Dedifferentiated amniotic fluid mesenchymal stem cell (primary cell): ENCODE results near the gene ERN1.

Source experiments
- DNase-seq: peaks from one replicate; pipeline ENCODE4 v3.0.0-alpha.2; 2016; ENCODE audit errors: extremely low spot score

The ERN1 gene

DNA sequence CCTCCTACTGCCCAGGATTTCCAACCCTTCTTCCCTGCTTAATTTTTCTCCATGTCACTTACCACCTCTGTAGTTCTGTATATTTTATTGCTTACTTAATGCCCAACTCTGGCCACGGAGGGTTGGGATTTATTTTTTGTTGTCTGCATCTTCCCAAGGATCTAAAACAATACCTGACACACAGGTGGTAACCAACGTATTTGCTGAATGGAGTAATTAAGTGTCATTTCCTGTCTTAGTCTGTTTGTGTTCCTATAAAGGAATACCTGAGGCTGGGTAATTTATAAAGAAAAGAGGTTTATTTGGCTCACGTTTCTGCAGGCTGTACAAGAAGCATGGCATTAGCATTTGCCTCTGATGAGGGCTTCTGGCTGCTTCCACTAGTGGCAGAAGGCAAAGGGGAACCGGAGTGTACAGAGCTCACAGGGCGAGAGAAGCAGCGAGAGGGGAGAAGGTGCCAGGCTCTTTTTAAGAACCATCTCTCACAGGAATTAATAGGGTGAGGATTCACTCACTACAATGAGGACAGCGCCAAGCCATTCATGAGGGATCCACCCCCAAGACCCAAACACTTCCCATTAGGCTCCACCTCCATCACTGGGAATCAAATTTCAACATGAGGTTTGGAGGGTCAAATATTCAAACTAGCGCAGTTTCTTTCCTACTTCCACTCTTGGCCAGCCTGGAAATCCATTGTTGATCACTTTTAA is 44.8 kb downstream of the ERN1 start:
- DNase-seq: no peak

DNA sequence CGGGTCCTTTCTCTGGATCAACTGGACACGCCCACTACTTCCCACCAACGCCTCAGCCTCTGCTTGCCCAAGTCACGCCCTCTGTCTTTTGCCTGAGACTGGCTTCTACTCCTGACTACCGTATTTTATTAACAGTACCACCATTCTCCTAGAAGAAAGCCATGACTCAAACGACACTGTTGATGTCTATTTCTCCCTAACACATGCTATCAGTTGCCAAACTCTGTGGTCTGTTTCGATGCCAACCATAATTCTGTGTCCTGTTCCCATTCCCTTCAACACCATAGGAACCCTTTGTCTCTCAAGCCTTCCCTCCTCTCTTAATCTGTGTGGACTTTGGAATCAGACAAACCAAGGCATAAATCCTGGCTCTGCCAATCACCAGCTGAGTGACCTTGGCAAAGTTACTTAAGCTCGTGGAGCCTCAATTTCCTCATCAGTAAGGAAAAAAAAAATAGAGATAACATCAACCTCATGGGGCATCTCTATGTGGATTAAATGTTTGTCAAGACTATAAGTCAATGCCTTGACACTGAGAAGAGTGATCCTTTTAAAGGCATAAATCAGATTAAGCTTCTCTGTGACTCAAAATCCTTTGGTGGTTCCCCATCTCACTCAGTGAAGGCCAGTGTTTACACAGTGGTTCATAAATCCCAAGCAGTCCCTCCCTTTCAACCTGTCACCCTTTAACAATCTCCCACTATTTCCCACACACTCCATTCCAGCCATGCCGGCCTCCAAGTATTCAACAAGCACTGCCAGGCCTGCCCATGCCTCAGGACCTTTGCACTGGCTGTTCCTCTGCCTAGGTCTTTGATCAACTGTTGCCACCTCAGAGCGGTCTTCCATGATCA is 45.6 kb downstream of the ERN1 start:
- DNase-seq: no peak

DNA sequence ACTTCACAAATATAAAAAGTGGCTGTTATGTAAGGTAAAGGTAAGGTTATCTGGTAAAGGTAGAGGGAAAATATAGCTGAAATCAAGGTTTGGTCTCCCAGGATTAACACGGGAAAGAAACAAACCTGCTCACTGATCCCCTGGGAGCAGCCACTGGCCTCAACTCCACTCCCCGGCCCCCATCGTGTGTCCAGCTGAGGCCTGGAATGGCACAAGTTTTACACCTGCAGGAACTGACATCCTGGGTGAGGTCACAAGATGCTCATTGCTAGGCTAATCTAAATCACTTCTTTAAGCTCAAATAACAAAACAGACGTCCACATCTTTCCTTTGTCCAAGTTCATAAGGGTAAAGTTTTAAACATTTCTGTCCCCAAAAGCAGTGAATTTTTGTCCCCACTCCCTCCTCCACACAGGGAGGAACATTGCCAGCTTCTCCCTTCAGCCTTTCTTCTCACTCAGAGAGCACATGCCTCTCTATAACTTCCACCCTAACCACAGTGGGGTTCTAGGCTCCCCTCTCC is 46.3 kb downstream of the ERN1 start:
- no peak for DNase-seq

DNA sequence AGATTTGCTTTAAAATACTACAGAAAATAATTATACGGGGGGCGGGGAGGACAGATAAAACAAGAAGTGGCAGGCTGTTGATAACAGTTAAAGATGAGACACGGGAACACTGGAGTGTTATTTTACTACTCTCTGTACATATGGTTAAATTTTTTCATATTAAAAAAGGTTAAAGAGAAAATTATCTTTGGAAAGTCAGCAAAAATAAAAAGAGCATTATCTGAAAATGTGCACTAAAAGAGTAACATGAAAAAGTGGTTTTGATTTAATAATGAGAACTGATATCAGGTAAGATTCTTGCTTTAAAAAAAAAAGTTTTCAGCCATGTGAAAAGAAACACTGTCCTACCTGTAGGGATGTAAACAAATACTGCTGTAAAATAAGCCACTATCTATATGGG is 46.9 kb downstream of the ERN1 start:
- no peak for DNase-seq

DNA sequence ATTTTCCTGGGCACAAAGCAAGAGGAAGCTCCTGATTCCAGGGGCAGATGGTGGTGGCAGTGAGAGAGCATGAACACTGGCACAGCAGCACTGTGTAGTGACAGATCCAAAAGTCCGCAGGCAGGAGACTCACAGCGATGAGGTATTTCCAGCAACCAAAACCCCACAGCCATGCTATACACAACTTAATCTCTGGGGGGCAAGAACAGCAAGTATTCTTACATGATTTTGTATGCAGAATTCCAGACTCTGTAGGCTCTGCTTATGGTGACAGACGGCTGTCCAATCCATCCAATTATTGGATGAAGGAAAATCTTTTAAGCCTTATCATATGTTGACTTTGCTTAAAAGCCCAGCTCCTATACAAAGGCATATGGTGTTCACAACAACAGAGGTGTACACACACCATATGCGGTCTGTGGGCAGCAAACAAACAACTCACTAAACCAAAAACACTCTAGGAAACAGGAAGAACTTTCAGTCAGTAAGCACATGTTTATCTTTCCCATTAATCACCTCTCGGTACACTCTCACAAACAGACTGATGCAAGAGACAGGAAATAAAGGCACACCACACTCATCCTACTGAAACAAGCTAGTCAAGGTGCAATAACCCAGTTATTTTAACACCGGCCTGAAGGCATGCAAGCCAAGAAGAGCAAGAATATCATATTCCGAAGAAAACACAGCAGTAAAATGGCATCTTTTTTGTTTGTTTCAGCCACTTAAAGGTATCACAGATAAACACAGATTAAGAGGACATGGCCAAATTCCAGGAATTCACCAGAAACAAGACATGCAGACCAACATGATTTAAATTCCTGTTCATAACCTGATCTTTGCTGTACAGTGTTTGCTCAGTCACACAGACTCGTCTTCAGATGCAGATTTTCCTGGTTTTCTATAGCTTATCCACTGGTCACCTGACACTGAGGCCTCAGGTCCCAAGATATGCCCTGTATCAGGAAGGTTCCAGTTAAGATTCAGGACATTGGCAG is 47.8 kb downstream of the ERN1 start:
- DNase-seq: peak; percentile 92

DNA sequence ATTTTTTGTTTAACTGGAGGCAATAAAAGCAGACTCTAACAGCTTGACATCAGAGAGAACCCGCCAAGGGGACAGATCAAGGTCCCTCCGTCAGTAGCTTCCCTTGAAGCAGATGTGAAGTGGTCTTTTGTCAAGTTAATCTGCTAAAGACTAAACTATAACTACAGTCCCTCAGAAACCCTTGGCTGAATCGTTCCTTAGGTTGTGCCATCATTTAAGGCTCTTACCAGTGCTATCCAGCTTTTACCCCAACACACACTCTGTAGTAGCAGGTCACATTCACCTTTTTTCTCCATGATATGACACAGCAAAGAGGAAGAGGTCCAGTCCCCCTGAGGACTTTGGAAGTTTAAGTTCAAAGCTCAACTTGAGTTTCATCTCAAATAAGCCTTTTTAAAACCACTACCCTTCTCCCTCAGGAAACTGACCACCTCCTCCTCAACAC is 49.7 kb downstream of the ERN1 start:
- DNase-seq: no peak

DNA sequence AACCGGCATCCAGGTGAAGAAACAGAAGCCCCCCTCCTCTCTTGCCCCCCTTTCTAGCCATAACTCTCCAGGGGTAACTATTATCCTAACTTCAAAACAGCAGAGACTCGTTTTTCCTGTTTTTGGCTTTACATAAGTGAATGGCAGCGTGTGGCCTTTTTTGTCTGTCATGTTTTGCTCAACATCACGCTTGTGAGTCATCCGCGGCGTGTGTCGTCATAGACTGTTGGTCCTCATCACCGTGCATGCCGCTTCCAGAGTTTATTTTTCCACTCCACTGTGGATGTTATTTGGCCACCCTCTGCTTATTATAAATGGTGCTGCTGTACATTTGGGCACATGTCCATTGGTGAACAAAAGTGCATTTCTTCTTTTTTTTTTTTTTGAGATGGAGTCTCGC is 52.6 kb downstream of the ERN1 start:
- DNase-seq: no peak

DNA sequence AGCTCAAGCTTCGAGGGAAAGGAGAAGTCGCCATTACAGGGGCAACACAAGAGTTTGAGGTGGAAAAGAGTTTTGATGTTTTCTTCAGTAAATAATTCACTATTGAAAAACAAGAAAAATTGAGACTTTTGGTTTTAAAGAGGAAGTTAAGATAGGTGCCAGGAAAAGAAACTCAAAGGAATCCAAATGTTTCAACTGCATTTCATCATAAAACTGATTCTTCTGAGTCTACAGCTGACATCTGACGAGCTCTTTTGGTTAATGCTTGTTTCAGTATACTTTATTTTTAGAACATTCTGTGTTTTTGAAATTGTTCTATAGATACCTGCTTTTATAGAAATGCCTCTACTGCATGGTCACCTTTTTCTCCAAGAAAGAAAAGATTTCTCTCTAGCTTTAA is 54.0 kb downstream of the ERN1 start:
- peak; percentile 87 for DNase-seq

DNA sequence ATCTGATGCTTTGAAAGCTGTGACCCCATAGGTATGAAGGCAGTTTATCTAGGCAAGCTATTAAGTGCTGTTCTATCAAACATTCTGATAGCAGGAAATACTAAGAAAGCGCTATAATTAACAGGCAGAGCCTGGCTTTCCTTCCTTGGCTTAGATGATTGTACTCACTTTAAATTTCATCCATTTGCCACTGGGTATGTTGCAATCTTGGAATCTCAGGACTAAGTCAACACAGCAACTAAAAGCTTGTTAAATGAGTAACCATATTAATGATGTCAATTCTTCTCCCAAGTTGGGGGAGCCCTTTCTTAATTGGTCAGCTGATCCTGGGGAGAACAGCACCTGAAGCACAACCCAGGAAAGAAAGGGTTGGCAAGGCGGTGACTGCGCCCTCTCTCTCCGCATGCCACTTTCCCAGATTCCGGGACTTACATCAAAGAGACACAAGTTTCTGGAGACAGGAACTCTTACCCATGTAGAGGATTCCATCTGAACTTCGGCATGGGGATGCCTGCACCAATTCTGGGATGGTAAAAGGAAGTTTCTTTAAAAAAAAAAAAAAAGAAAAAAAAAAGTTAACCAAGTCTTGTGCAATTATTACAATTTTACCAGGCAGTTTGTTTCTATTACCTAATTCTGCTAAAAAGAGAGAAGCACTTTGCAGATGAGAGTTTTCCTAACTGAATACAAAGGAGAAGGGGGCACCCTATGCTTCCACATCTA is 55.1 kb downstream of the ERN1 start:
- peak; percentile 36 for DNase-seq

DNA sequence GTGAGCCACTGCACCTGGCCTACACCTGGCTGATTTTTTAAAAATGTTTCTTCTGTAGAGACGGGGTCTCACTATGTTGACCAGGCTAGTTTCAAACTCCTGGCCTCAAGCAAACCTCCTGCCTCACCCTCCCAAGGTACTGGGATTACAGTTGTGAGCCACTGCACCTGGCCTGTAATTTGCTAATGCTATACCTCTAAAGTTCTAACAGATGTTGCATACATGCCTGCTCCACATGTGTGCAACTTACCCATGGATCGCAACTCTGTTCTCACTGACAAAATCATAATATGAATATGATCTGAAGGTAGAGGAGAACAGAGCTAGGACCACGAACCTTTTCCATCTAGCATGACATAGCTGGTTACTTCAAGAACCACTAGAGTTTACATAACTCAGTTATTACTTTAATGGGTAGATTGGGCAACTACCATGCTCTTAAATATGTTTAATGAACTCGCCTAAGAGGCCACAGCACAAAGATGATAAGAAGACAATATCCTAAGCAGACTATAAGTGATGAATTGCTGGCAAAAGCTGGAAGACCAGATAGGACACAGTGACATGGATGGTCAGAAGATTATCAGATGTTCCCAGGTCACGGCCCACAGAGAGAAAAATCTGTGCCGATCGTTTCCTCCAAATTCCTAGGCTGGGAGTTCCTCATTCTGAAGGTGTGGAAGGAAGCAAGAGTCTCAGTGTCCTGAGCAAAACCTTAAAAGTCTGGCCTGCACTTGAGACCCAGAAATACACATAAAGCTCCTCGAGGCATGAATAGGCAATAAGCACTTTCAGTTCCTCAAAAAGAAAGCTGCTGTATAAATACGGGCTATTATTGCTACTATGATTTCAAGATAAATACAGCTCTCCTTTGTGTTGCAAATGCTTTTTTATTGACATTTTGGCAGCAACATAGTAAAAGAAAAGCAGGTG is 55.9 kb downstream of the ERN1 start:
- no peak for DNase-seq

DNA sequence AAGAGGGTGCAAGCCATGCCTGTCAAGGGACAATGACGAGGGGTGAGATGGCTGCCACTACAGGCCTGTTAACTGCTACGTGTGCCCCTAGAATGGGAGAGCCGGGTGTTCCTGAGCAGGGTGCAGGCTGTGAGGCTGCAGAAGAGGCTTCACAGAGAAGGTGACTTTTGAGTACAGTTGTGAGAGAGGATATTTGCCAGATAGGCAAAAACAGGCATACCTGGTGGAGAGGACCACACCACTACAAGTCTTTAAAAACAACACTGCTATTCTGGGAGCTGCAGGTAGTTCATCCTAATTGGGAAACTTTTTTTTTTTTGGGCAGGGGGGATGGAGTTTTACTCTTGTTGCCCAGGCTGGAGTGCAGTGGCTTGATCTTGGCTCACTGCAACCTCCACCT is 58.8 kb downstream of the ERN1 start:
- no peak for DNase-seq

DNA sequence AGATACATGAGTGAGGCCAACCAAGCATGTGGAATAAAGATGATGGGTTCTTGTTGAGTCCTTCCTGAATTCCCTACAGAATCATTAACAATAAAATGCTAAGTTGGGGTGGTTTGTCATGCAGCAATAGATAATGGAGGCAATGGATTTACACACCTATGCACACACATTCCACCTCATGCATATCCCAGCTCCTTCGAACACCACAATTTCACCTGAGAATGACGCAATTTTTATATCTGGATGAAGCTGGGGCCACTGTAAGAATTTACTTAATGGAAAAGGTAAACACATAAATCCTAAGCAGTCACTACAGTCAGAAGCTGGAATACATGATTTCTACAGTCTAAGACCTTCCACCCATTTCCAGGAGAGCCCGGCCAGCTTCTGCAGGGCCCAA is 59.7 kb downstream of the ERN1 start:
- DNase-seq: no peak

DNA sequence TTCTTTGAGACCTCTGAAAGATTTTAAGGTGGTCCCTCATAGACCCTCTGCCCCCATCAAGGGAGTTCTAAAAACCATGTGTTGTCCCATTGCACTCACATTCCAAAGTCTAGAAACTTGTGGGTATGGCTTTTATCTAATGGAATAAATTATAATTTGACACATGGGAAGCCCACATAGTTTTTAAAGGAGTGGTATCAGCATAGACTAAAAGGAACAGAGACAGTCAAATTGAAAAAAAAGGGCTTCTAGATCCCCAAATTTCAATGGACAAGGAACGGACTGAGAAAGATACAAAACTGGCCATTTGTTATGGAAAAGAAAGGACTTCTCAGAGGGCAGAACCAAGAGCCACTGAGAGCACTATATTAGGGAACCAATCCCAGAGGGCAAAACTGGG is 60.8 kb downstream of the ERN1 start:
- no peak for DNase-seq

DNA sequence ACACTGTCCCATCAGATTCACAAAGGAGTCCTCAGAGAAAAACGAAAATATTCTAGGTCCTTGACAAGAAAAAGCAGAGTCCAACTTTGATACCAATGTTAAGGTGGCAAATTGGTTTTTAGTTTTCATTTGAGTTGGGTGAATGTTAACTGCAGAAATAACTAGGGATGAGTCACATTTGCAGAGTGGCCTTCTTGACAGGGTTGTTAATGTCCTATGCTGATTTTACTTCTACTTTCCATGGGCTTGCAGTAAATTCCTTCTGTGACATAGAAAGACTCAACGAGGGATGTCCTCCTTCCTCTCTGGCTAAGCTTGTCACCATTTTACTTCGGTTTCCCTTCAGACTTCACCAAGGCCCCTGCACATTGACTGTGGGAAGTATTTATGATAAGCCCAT is 62.3 kb downstream of the ERN1 start:
- no peak for DNase-seq

DNA sequence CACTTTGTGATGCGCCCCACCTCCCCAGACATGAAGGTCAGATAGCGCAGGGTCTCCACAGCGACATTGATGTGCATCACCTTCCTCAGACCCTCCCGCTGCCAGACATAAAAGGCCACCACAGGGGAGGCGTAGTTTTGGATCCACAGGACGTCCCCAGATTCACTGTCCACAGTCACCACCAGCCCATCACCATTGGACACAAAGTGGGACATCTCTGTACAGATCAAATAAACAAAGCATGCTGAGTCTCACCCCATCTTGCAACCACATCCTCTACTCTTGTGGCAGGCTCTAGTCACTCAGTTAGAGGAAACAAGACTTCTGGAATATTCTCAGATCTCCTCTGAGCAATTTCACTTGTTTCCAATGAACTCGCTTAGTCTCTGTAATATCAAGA is 63.2 kb downstream of the ERN1 start:
- DNase-seq: no peak

DNA sequence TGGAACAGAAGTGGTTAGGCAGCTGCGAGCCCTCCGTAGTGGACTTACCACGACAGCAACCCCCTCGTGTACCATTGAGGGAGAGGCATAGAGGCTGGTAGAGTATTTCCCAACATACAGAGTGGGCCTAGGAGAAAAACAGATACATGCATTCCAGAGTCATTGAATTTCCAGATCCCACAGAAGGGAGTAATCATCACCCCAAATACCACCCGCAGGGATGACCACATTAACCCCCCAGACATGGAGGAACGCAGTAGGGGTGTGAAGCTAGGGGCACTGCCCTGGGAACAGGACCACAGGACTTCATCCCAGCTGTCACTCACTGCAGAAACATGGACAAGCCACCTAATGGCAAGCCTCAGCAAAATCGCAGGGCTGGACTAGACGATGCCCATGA is 64.8 kb downstream of the ERN1 start:
- DNase-seq: no peak

DNA sequence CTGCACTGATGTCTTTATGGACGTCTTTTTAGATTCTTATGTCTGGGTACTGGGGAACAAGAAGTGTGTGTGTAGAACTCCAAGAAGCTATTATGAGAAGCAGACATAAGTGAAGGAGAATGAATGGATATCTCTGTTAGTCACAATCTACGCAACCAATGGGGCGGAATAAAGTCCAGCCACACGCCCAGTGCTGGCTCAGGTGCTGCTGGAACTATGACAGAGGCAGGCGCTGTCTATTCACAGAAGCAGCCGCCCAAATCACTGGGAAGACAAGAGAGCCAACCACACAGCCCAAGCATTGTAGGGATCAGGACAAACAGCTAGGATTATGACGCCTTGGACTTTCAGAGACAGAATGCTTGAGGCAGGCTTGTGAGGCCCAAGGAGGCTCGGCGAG is 65.6 kb downstream of the ERN1 start:
- DNase-seq: no peak

DNA sequence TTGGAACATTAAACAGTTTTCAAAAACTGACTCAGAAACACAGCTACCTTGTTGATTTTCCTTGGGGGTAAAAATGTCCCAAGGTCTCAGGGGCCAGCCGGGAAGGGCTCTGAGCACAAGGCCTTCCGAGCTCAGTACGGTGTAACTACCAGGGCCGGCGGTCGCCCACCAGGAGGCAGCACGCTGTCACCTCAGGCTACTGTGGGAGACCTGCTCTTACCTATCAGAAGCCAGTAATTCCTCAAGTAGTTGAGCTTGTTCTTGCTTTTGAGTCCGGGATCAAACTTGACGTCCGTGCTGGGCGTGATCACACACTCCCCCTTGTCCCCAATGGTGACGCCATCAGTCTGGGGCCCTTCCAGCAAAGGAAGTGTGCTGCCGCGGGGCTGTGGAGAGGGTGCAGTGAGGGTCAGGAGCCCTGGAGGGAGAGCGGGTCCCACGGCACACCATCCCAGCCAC is 66.1 kb downstream of the ERN1 start:
- DNase-seq: no peak

DNA sequence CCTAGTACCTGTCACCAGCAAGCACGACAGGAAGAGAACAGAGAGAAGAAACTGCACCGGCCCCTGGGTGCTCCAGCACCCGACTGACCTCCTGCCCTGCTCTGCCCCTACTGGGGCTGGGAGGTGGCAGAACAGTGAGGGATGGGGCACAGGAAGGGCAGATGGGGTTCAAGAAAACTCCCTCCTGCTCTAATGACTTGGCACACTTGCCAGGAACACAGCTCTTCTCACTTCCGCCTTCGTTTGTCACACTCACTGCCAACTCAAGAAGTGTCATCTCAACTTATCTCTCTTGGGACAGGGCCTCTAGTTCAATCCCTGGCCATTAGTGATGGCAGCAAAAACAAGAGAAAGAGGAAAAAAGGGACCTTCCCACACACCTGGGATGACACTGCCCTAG is 66.9 kb downstream of the ERN1 start:
- DNase-seq: no peak
